PC-3 (cell line): Measurements from ENCODE around the gene ASCC3. TPM values are rescaled to one million over a fixed set of nuclear protein-coding genes. Genes with fewer than 3 reads are reported as not detected.

Source experiments
- ATAC-seq: fragments of 200-7000 bp; cut with Tn5 transposase; 2 replicates; pipeline ENCODE4 v1.9.1; 2020; ENCODE audit warnings: mild to moderate bottlenecking, moderate library complexity
- BruUV-seq: library from RNA; stranded (reverse); fragments of 400-500 nt; replicated peaks from 2 replicates; lab custom pipeline; 2021; lab: Mats Ljungman, UMichigan
- CTCF ChIA-PET: fragments of 300-600 bp; sonication (Branson Sonifier 250); formaldehyde crosslinking; loops from one replicate; lab custom pipeline; 2022; ENCODE audit warnings: antibody characterized with exemption; lab: Charles Lee
- POLR2A ChIA-PET: fragments of 300-600 bp; sonication (Branson Sonifier 250); formaldehyde crosslinking; loops from one replicate; lab custom pipeline; 2022; ENCODE audit warnings: antibody characterized with exemption; ENCODE audit not compliant: unreplicated experiment; lab: Charles Lee
- DNase-seq: peaks from one replicate; pipeline ENCODE4 v3.0.0-alpha.2; 2015
- H2AFZ ChIP-seq: fragments of 300-600 bp; sonication (generic); 2 replicates; pipeline ENCODE4 v1.6.0; 2016; ENCODE audit warnings: antibody characterized with exemption, low read length
- H3F3A ChIP-seq: fragments of 300-600 bp; sonication (generic); one replicate; pipeline ENCODE4 v1.6.0; 2017; ENCODE audit warnings: antibody characterized with exemption, low read length, control low read depth, mild to moderate bottlenecking; ENCODE audit not compliant: unreplicated experiment
- H3K27ac ChIP-seq: fragments of 300-600 bp; sonication (generic); 2 replicates; pipeline ENCODE4 v1.5.1; 2016; ENCODE audit warnings: mild to moderate bottlenecking, low read length
- H3K27me3 ChIP-seq: fragments of 300-600 bp; sonication (generic); 2 replicates; pipeline ENCODE4 v1.6.1; 2016; ENCODE audit warnings: low read length, mixed read lengths
- H3K36me3 ChIP-seq: fragments of 300-600 bp; sonication (generic); 2 replicates; pipeline ENCODE4 v1.6.1; 2016; ENCODE audit warnings: low read depth, mixed run types, low read length, mixed read lengths
- H3K4me1 ChIP-seq: fragments of 300-600 bp; sonication (generic); 2 replicates; pipeline ENCODE4 v1.5.1; 2016; ENCODE audit warnings: low read length; ENCODE audit not compliant: insufficient read depth
- H3K4me2 ChIP-seq: fragments of 300-600 bp; sonication (generic); 2 replicates; pipeline ENCODE4 v1.6.0; 2016; ENCODE audit warnings: low read length
- H3K4me3 ChIP-seq: fragments of 300-600 bp; sonication (generic); 2 replicates; pipeline ENCODE4 v1.5.1; 2016; ENCODE audit warnings: mild to moderate bottlenecking, low read length, mixed read lengths
- H3K79me2 ChIP-seq: fragments of 300-600 bp; sonication (generic); 2 replicates; pipeline ENCODE4 v1.6.1; 2017; ENCODE audit warnings: low read length, mixed read lengths
- H3K9ac ChIP-seq: fragments of 300-600 bp; sonication (generic); 2 replicates; pipeline ENCODE4 v1.6.0; 2016; ENCODE audit warnings: mild to moderate bottlenecking, low read length
- H3K9me2 ChIP-seq: fragments of 300-600 bp; sonication (generic); replicated peaks from 2 replicates; pipeline ENCODE4 v1.6.1; 2016; ENCODE audit warnings: mixed run types, low read length, mixed read lengths
- H3K9me3 ChIP-seq: fragments of 300-600 bp; sonication (generic); 2 replicates; pipeline ENCODE4 v1.6.1; 2016; ENCODE audit warnings: low read length, mixed read lengths
- H4K20me1 ChIP-seq: fragments of 300-600 bp; sonication (generic); 2 replicates; pipeline ENCODE4 v1.6.1; 2016; ENCODE audit warnings: low read length, mixed read lengths
- CTCF ChIP-seq: fragments of 300-600 bp; sonication (generic); conservative IDR thresholded peaks from 2 replicates; pipeline ENCODE4 v1.5.1; 2017; ENCODE audit warnings: antibody characterized with exemption, low read depth, mild to moderate bottlenecking, low read length
- EZH2 ChIP-seq: fragments of 300-600 bp; sonication (generic); IDR thresholded peaks from one replicate; pipeline ENCODE4 v1.6.1; 2017; ENCODE audit warnings: antibody characterized with exemption, mild to moderate bottlenecking, low read length; ENCODE audit not compliant: unreplicated experiment
- EZH2phosphoT487 ChIP-seq: fragments of 300-600 bp; sonication (generic); IDR thresholded peaks from 2 replicates; pipeline ENCODE4 v1.6.1; 2018; ENCODE audit warnings: mild to moderate bottlenecking, antibody characterized with exemption, low read length, borderline replicate concordance
- intact Hi-C: fragments of 100-400 bp; cut with micrococcal nuclease; formaldehyde crosslinking; loops from 2 replicates; pipeline ENCODE4 v1.9.0; 2023
- total RNA-seq: library from RNA; depleted of rRNA; stranded (reverse); fragments of >200 nt; gene quantifications from 2 replicates; pipeline ENCODE4 v1.2.3, GENCODE V29; 2014

ASCC3 gene
- total RNA-seq, 1 experiment from 2014 or later = 27.7 TPM

- Histone ChIP-seq H3K4me3 (no peak overlapping the region), H3K4me1 (peaks cover 13% of the 10 kb centered on the region), H3K9ac (no peak overlapping the region), H3K4me2 (no peak overlapping the region), H3K27me3 (no peaks in the 10 kb centered on the region), H3K9me2 (no peaks in the 10 kb centered on the region), H3K27ac (no peak overlapping the region), H4K20me1 (no peaks in the 10 kb centered on the region), H3K9me3 (no peaks in the 10 kb centered on the region), H3K36me3 (no peaks in the 10 kb centered on the region; the same call in 1 of the 2 replicates), H2AFZ (no peak overlapping the region), H3F3A (no peaks in the 10 kb centered on the region), H3K79me2 (no peaks in the 10 kb centered on the region)
- POLR2A ChIA-PET = no interaction called here
- TF ChIP-seq EZH2phosphoT487 (no peak), CTCF (peak; percentile 55), EZH2 (no peak)
- BruUV-seq = no TSS peak
- intact Hi-C loops = loop anchor here (5.0 kb wide), 2 partner anchors 487 to 797 kb away; no protein-coding TSS in a partner anchor
- ATAC-seq (no peak), DNase-seq (peak; percentile 41)
- CTCF ChIA-PET = interaction anchor here (0.6 kb wide), 1 partner anchor 563 kb away, joined by 3 read pairs; no protein-coding TSS in a partner anchor
These were observed 216.7 kb downstream of the ASCC3 start for GRCh38 chr6:100664274-100665040.

GRCh38 chr6:100663219-100663863 lies 217.8 kb downstream of the ASCC3 start:
- H3K9ac ChIP-seq = no peak overlapping the region
- ATAC-seq (peak; percentile 97), DNase-seq (peak; percentile 80)
- peaks cover 13% of the 10 kb centered on the region for H3K4me1 ChIP-seq
- ChIA-PET POLR2A (no interaction called here), CTCF (interaction anchor here (0.5 to 0.6 kb wide), 2 partner anchors 562 to 795 kb away, joined by 3 to 4 read pairs; no protein-coding TSS in a partner anchor)
- TF ChIP-seq EZH2 (no peak), CTCF (no peak), EZH2phosphoT487 (no peak)
- no TSS peak for BruUV-seq
- no peaks in the 10 kb centered on the region for H3F3A ChIP-seq
- H4K20me1 ChIP-seq = no peaks in the 10 kb centered on the region
- no peaks in the 10 kb centered on the region for H3K27me3 ChIP-seq
- H3K9me2 ChIP-seq = no peaks in the 10 kb centered on the region
- peak overlapping the region; percentile 54 for H3K27ac ChIP-seq
- H3K4me3 ChIP-seq = no peak overlapping the region
- peak overlapping the region; percentile 53 for H3K4me2 ChIP-seq
- no peaks in the 10 kb centered on the region; the same call in 1 of the 2 replicates for H3K36me3 ChIP-seq
- no peaks in the 10 kb centered on the region for H3K9me3 ChIP-seq
- no peaks in the 10 kb centered on the region for H3K79me2 ChIP-seq
- intact Hi-C loops = loop anchor here (5.0 kb wide), 2 partner anchors 486 to 796 kb away; no protein-coding TSS in a partner anchor
- H2AFZ ChIP-seq = no peak overlapping the region
